Smooth muscle cell (in vitro differentiated cells): ENCODE results near the gene SPAG4. TPM values are rescaled to one million over a fixed set of nuclear protein-coding genes. Genes with fewer than 3 reads are reported as not detected.

Experiments
- DNase-seq: peaks from one replicate; lab custom pipeline; 2025; ENCODE audit not compliant: unreplicated experiment; lab: John Stamatoyannopoulos, UW
- H2AFZ ChIP-seq: fragments of 200-600 bp; sonication (generic); 2 replicates; pipeline ENCODE4 v1.6.0; 2016; ENCODE audit warnings: antibody characterized with exemption, low read depth, mild to moderate bottlenecking
- H3F3A ChIP-seq: fragments of 200-600 bp; sonication (generic); 2 replicates; pipeline ENCODE4 v1.6.0; 2017; ENCODE audit warnings: antibody characterized with exemption, low read depth
- H3K27ac ChIP-seq: fragments of 200-600 bp; sonication (generic); 2 replicates; pipeline ENCODE4 v1.5.1; 2016; ENCODE audit warnings: low read depth, mild to moderate bottlenecking
- H3K27me3 ChIP-seq: fragments of 200-600 bp; sonication (generic); 2 replicates; pipeline ENCODE4 v1.6.1; 2016; ENCODE audit warnings: low read depth, mild to moderate bottlenecking
- H3K36me3 ChIP-seq: fragments of 200-600 bp; sonication (generic); 2 replicates; pipeline ENCODE4 v1.5.1; 2016; ENCODE audit warnings: low read depth
- H3K4me1 ChIP-seq: fragments of 200-600 bp; sonication (generic); 2 replicates; pipeline ENCODE4 v1.5.1; 2016; ENCODE audit warnings: low read depth
- H3K4me2 ChIP-seq: fragments of 200-600 bp; sonication (generic); 2 replicates; pipeline ENCODE4 v1.6.0; 2016; ENCODE audit warnings: mild to moderate bottlenecking
- H3K4me3 ChIP-seq: fragments of 200-600 bp; sonication (generic); 2 replicates; pipeline ENCODE4 v1.5.1; 2016; ENCODE audit warnings: mild to moderate bottlenecking
- H3K79me2 ChIP-seq: fragments of 200-600 bp; sonication (generic); 2 replicates; pipeline ENCODE4 v1.6.0; 2016; ENCODE audit warnings: low read depth, mild to moderate bottlenecking
- H3K9ac ChIP-seq: fragments of 200-600 bp; sonication (generic); 2 replicates; pipeline ENCODE4 v1.6.0; 2016; ENCODE audit warnings: low read depth
- H3K9me3 ChIP-seq: fragments of 200-600 bp; sonication (generic); replicated peaks from 2 replicates; pipeline ENCODE4 v1.5.1; 2016; ENCODE audit warnings: low read depth
- H4K20me1 ChIP-seq: fragments of 200-600 bp; sonication (generic); 2 replicates; pipeline ENCODE4 v1.6.0; 2016; ENCODE audit warnings: low read depth
- WGBS: methylation state at CpG from one replicate; pipeline ENCODE4 v1.1.7; 2016; ENCODE audit warnings: low lambda C conversion rate; 5-methylcytosine and 5-hydroxymethylcytosine counted together
- polyA plus RNA-seq: library from polyadenylated mRNA; unstranded; fragments of >200 nt; fragmentation: Nextera tagmentation; extraction: Ambion mirVana; gene quantifications from 2 replicates; pipeline ENCODE4 v1.2.1, GENCODE V29; 2016
- total RNA-seq: library from RNA; depleted of rRNA; stranded (reverse); fragments of >200 nt; gene quantifications from 2 replicates; pipeline ENCODE4 v1.2.3, GENCODE V29; 2014
- TF ChIP-seq, protein P1 (sequence below): fragments of 200-600 bp; sonication (generic); IDR thresholded peaks from 2 replicates; pipeline ENCODE4 v1.5.1; 2017; ENCODE audit warnings: borderline replicate concordance, mild to moderate bottlenecking, antibody characterized with exemption; ENCODE audit not compliant: insufficient read depth, poor library complexity, severe bottlenecking

Gene SPAG4
- total and polyA plus RNA-seq, 2 experiments from 2014 or later: 9.3 to 27.6 TPM

DNA sequence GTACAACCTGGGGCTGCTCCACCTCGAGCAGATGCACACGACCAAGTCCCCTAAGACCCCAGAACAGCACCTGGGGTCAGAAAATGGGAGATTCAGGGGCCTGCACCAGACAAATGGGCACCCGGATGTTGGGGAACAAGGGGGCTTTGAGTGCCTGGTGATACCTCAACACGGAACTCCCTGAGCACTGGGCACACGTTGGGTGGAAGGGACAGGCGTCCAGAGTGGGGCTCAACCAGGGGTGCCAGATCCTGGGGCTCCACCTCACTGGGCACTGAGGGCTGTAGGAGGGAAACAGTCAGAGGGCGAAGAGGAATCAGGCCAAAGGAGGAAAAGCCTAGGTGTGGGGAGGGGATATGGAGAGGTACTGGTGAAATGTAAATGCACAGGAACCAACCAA is 33.5 kb upstream of the SPAG4 start:
- H4K20me1 ChIP-seq: no peaks in the 10 kb centered on the region
- H2AFZ ChIP-seq: no peak overlapping the region
- H3K27ac ChIP-seq: no peak overlapping the region
- no peaks in the 10 kb centered on the region for H3K36me3 ChIP-seq
- no peaks in the 10 kb centered on the region for H3K79me2 ChIP-seq
- TF ChIP-seq, protein P1, sequence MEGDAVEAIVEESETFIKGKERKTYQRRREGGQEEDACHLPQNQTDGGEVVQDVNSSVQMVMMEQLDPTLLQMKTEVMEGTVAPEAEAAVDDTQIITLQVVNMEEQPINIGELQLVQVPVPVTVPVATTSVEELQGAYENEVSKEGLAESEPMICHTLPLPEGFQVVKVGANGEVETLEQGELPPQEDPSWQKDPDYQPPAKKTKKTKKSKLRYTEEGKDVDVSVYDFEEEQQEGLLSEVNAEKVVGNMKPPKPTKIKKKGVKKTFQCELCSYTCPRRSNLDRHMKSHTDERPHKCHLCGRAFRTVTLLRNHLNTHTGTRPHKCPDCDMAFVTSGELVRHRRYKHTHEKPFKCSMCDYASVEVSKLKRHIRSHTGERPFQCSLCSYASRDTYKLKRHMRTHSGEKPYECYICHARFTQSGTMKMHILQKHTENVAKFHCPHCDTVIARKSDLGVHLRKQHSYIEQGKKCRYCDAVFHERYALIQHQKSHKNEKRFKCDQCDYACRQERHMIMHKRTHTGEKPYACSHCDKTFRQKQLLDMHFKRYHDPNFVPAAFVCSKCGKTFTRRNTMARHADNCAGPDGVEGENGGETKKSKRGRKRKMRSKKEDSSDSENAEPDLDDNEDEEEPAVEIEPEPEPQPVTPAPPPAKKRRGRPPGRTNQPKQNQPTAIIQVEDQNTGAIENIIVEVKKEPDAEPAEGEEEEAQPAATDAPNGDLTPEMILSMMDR: no peak
- DNase-seq: no peak
- H3K9ac ChIP-seq: no peak overlapping the region
- H3K4me1 ChIP-seq: no peaks in the 10 kb centered on the region
- H3K4me3 ChIP-seq: no peak overlapping the region
- H3K9me3 ChIP-seq: no peaks in the 10 kb centered on the region
- no peaks in the 10 kb centered on the region for H3F3A ChIP-seq
- no peaks in the 10 kb centered on the region for H3K27me3 ChIP-seq
- no peak overlapping the region for H3K4me2 ChIP-seq
- 93% methylated on average over 7 of the region's 7 CpGs for WGBS

DNA sequence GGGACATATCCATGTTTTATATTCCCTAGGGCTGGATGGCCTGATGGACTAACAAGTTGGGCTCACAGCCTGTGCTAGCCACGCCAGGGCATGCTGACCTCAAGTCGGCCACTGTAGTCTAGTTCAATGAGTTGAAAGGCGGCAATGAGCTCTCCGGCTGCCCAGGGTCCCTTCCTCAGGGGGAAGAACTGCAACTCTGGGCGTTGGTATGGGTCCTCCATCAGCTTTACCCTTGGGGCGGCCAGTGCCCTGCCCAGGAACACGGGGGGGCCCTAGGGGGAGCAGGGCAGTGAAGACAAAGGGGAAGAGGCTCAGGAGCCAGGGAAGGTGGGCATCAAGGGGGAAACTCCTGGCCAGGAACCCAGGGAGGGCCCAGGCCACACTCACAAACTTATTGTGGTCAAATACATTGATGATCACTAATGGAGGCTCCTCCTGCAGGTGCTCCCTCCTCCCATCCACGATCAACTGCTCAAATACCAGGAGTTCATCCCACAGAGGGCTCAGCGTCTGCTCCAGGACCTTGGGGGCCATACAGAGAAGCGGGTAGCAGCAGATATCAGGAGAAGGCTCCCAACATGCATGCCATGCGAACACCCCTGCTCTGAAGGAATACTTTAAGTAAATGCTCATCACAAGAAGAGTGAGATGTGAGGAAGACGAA is 32.8 kb upstream of the SPAG4 start:
- no peak for DNase-seq
- no peaks in the 10 kb centered on the region for H3K36me3 ChIP-seq
- no peaks in the 10 kb centered on the region for H3F3A ChIP-seq
- no peak overlapping the region for H3K27ac ChIP-seq
- WGBS: 87% methylated on average over 12 of the region's 12 CpGs
- H3K4me1 ChIP-seq: no peaks in the 10 kb centered on the region
- no peaks in the 10 kb centered on the region for H3K27me3 ChIP-seq
- no peak overlapping the region for H3K4me2 ChIP-seq
- H3K4me3 ChIP-seq: no peak overlapping the region
- H3K79me2 ChIP-seq: no peaks in the 10 kb centered on the region
- no peak overlapping the region for H2AFZ ChIP-seq
- H3K9ac ChIP-seq: no peak overlapping the region
- no peaks in the 10 kb centered on the region for H3K9me3 ChIP-seq
- TF ChIP-seq, protein P1: no peak
- no peaks in the 10 kb centered on the region for H4K20me1 ChIP-seq

DNA sequence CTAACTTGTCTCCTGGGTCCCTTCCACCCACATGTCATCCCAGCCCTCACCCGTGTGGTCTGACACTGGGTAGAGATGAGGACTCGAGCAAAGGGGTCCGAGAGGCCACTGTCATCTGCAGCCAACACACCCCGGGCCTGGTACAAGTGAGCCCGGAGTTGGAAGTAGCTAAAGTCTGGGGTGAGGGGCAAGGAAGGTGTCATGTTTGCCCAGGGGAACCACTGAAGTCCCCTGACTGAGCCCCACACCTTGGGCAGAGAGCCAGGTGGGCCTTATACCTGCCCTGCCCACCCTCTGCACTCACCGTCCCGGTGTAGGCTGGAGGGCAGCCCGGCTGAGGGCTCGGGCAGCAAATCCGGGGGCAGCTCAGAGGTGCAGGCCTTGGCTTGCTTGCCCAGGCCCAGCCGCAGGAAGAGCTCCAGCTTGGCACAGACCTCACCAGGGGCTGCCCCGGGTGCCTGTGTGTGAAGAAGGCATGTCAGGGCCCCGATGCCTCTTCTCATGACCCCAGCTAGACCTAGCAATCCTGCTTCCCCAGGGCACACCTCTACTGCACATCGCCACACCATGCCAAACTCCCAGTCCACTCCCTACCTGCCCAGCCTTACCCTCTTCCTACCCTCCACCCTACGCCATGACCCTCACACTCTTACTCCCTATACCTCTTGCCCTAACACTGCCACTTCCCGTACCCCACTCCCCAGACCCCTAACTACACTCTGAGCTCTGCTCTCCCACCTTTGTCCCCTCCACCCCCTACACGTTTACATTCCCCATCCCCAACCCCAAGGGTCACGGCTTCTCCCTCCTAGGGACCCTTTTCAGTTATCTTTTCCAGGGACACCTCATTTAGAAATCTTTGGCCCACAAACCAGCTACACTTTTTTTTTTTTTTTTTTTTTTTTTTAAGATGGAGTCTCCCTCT is 31.7 kb upstream of the SPAG4 start:
- H3K79me2 ChIP-seq: no peaks in the 10 kb centered on the region
- H3K4me1 ChIP-seq: no peaks in the 10 kb centered on the region
- no peaks in the 10 kb centered on the region for H3K36me3 ChIP-seq
- no peak overlapping the region for H2AFZ ChIP-seq
- no peak overlapping the region for H3K4me2 ChIP-seq
- no peaks in the 10 kb centered on the region for H3K9me3 ChIP-seq
- no peaks in the 10 kb centered on the region for H3F3A ChIP-seq
- no peak for DNase-seq
- WGBS: 93% methylated on average over 16 of the region's 18 CpGs
- H3K27ac ChIP-seq: no peak overlapping the region
- no peak overlapping the region for H3K9ac ChIP-seq
- H3K4me3 ChIP-seq: no peak overlapping the region
- TF ChIP-seq, protein P1: no peak
- H4K20me1 ChIP-seq: no peaks in the 10 kb centered on the region
- no peaks in the 10 kb centered on the region for H3K27me3 ChIP-seq
